OCI-LY7 (cell line): ENCODE results near the gene CD9. TPM values are rescaled to one million over a fixed set of nuclear protein-coding genes. Genes with fewer than 3 reads are reported as not detected.

Experiments used
- BruUV-seq: library from RNA; stranded (reverse); fragments of 400-500 nt; replicated peaks from 2 replicates; lab custom pipeline; 2021; lab: Mats Ljungman, UMichigan
- CTCF ChIA-PET: fragments of 300-600 bp; sonication (Branson Sonifier 250); formaldehyde crosslinking; loops from one replicate; lab custom pipeline; 2022; ENCODE audit warnings: antibody characterized with exemption; ENCODE audit not compliant: unreplicated experiment; lab: Charles Lee
- POLR2A ChIA-PET: fragments of 300-600 bp; sonication (Branson Sonifier 250); formaldehyde crosslinking; loops from one replicate; lab custom pipeline; 2022; ENCODE audit warnings: antibody characterized with exemption; lab: Charles Lee
- DNase-seq: peaks from one replicate; pipeline ENCODE4 v3.0.0-alpha.2; 2015; ENCODE audit warnings: low spot score
- H2AFZ ChIP-seq: fragments of 200-600 bp; sonication (generic), shearing (Covaris generic); 2 replicates; pipeline ENCODE4 v1.6.1; 2014; ENCODE audit warnings: mild to moderate bottlenecking, antibody characterized with exemption, low read length, moderate library complexity
- H3K27ac ChIP-seq: fragments of 200-600 bp; sonication (generic); 2 replicates; pipeline ENCODE4 v1.5.1; 2014; ENCODE audit warnings: mixed run types, low read depth, mild to moderate bottlenecking, moderate library complexity, low read length, inconsistent platforms; ENCODE audit not compliant: poor library complexity, severe bottlenecking
- H3K36me3 ChIP-seq: fragments of 200-600 bp; sonication (generic); 2 replicates; pipeline ENCODE4 v1.6.1; 2014; ENCODE audit warnings: mild to moderate bottlenecking, antibody characterized with exemption, low read length, moderate library complexity, mixed read lengths; ENCODE audit not compliant: insufficient read depth
- H3K4me1 ChIP-seq: fragments of 200-600 bp; sonication (generic); 2 replicates; pipeline ENCODE4 v1.5.1; 2014; ENCODE audit warnings: mild to moderate bottlenecking, low read length; ENCODE audit not compliant: insufficient read depth, poor library complexity, severe bottlenecking
- H3K4me2 ChIP-seq: fragments of 200-600 bp; sonication (generic); 2 replicates; pipeline ENCODE4 v1.6.1; 2014; ENCODE audit warnings: mild to moderate bottlenecking, low read length
- H3K4me3 ChIP-seq: fragments of 200-600 bp; sonication (generic); 2 replicates; pipeline ENCODE4 v1.5.1; 2014; ENCODE audit warnings: mild to moderate bottlenecking, low read depth, low read length; ENCODE audit not compliant: poor library complexity, severe bottlenecking
- H3K79me2 ChIP-seq: fragments of 200-600 bp; sonication (generic); 2 replicates; pipeline ENCODE4 v1.6.1; 2016; ENCODE audit warnings: low read depth, mild to moderate bottlenecking, low read length, moderate library complexity, mixed read lengths; ENCODE audit not compliant: insufficient read depth
- H3K9me2 ChIP-seq: fragments of 200-600 bp; sonication (generic); 2 replicates; pipeline ENCODE4 v1.6.1; 2016; ENCODE audit warnings: mild to moderate bottlenecking, low read length, mixed read lengths; ENCODE audit not compliant: insufficient read depth
- H3K9me3 ChIP-seq: fragments of 200-600 bp; sonication (generic); 2 replicates; pipeline ENCODE4 v1.6.1; 2014; ENCODE audit warnings: mild to moderate bottlenecking, mixed run types, low read length, mixed read lengths
- H4K20me1 ChIP-seq: fragments of 200-600 bp; sonication (generic); 2 replicates; pipeline ENCODE4 v1.6.1; 2014; ENCODE audit warnings: mild to moderate bottlenecking, antibody characterized with exemption, low read length, moderate library complexity, mixed read lengths; ENCODE audit not compliant: insufficient read depth
- CTCF ChIP-seq: fragments of 200-600 bp; sonication (generic); conservative IDR thresholded peaks from 2 replicates; pipeline ENCODE4 v1.5.1; 2014; ENCODE audit warnings: mild to moderate bottlenecking, antibody characterized with exemption, low read length, moderate library complexity, mixed read lengths
- EZH2phosphoT487 ChIP-seq: fragments of 200-600 bp; sonication (generic); IDR thresholded peaks from 2 replicates; pipeline ENCODE4 v1.6.1; 2018; ENCODE audit warnings: low read depth, borderline replicate concordance, mild to moderate bottlenecking, mixed run types, antibody characterized with exemption, low read length, moderate library complexity, mixed read lengths
- intact Hi-C: fragments of 100-400 bp; cut with micrococcal nuclease; formaldehyde crosslinking; loops from one replicate; pipeline ENCODE4 v1.10.0; 2022; ENCODE audit not compliant: unreplicated experiment
- total RNA-seq, 2 experiments: library from RNA; depleted of rRNA in 1 of 2; stranded (reverse); fragments of >200 nt in 1 of 2; shearing (Covaris generic) in 1 of 2; gene quantifications; 2 replicates each; pipeline ENCODE4 v1.2.3, GENCODE V29; 2014 to 2022

The CD9 gene
- total RNA-seq, 2 experiments from 2014 or later = not detected

GRCh38 chr12:6183689-6184428, 16.3 kb upstream of the CD9 start:
- Histone ChIP-seq H3K4me2 (no peak overlapping the region), H2AFZ (no peak overlapping the region), H3K9me2 (no peaks in the 10 kb centered on the region), H3K4me1 (peaks cover 9% of the 10 kb centered on the region), H3K36me3 (no peaks in the 10 kb centered on the region), H3K9me3 (no peaks in the 10 kb centered on the region), H4K20me1 (no peaks in the 10 kb centered on the region), H3K79me2 (no peaks in the 10 kb centered on the region), H3K4me3 (no peak overlapping the region), H3K27ac (no peak overlapping the region)
- ChIA-PET CTCF (no interaction called here), POLR2A (interaction anchor here (0.6 to 1.2 kb wide), 2 partner anchors 57 to 105 kb away, joined by 3 read pairs; no protein-coding TSS in a partner anchor)
- no peak for DNase-seq
- TF ChIP-seq EZH2phosphoT487 = no peak
- no peak for TF ChIP-seq CTCF
- intact Hi-C loops = no loop called here
- BruUV-seq = no TSS peak

GRCh38 chr12:6185961-6186827, 14.0 kb upstream of the CD9 start:
- Histone ChIP-seq H3K4me3 (no peak overlapping the region), H3K79me2 (no peaks in the 10 kb centered on the region), H3K27ac (no peak overlapping the region), H3K36me3 (no peaks in the 10 kb centered on the region), H3K4me1 (peaks cover 19% of the 10 kb centered on the region), H3K4me2 (no peak overlapping the region), H4K20me1 (no peaks in the 10 kb centered on the region), H2AFZ (no peak overlapping the region), H3K9me2 (no peaks in the 10 kb centered on the region), H3K9me3 (no peaks in the 10 kb centered on the region)
- intact Hi-C loops = no loop called here
- TF ChIP-seq EZH2phosphoT487 = no peak
- no peak for TF ChIP-seq CTCF
- ChIA-PET CTCF (no interaction called here), POLR2A (no interaction called here)
- no peak for DNase-seq
- BruUV-seq = no TSS peak
